H1 (cell line): ENCODE measurements around the gene ILK. TPM values are rescaled to one million over a fixed set of nuclear protein-coding genes. Genes with fewer than 3 reads are reported as not detected.

Experiments used
- CTCF ChIA-PET: fragments of 300-600 bp; sonication (Branson Sonifier 250); formaldehyde crosslinking; loops from one replicate; lab custom pipeline; 2021; ENCODE audit not compliant: partially characterized antibody; lab: Charles Lee
- POLR2A ChIA-PET: fragments of 300-600 bp; sonication (Branson Sonifier 250); formaldehyde crosslinking; loops from one replicate; lab custom pipeline; 2021; ENCODE audit warnings: inconsistent platforms; ENCODE audit not compliant: partially characterized antibody; lab: Charles Lee
- DNase-seq, 2 experiments: peaks; one replicate each; pipeline versions ENCODE4 v3.0.0 to v3.0.0-alpha.2; 2010 to 2022; ENCODE audit warnings: low spot score in 2 of 2, low read depth in 1 of 2, mixed read lengths in 1 of 2
- FAIRE-seq: peaks from 2 replicates; lab custom pipeline; 2011; peaks lifted over from hg19 to GRCh38; lab: Jason Lieb, UNC
- H2AFZ ChIP-seq: 2 replicates; pipeline ENCODE4 v1.8.1; 2012; ENCODE audit warnings: low read length, inconsistent platforms
- H2AK5ac ChIP-seq: 2 replicates; pipeline ENCODE4 v1.6.1; 2013; ENCODE audit warnings: low read depth, low read length
- H2BK120ac ChIP-seq: replicated peaks from 2 replicates; pipeline ENCODE3; 2013; ENCODE audit warnings: low read depth, low read length, inconsistent platforms
- H2BK12ac ChIP-seq: 2 replicates; pipeline ENCODE4 v1.6.1; 2013; ENCODE audit warnings: low read depth, low read length
- H2BK15ac ChIP-seq: 2 replicates; pipeline ENCODE4 v1.6.1; 2013; ENCODE audit warnings: low read length
- H2BK20ac ChIP-seq: 2 replicates; pipeline ENCODE4 v1.6.1; 2013; ENCODE audit warnings: low read length
- H2BK5ac ChIP-seq: 2 replicates; pipeline ENCODE4 v1.6.1; 2013; ENCODE audit warnings: low read depth, low read length
- H3K14ac ChIP-seq: 2 replicates; pipeline ENCODE4 v1.6.1; 2013; ENCODE audit warnings: inconsistent platforms; ENCODE audit not compliant: insufficient read length
- H3K18ac ChIP-seq: 2 replicates; pipeline ENCODE4 v1.6.1; 2013; ENCODE audit warnings: low read length; ENCODE audit errors: extremely low read depth
- H3K23ac ChIP-seq: 2 replicates; pipeline ENCODE4 v1.6.1; 2013; ENCODE audit warnings: inconsistent platforms; ENCODE audit not compliant: insufficient read length
- H3K23me2 ChIP-seq: 2 replicates; pipeline ENCODE4 v1.6.1; 2013; ENCODE audit warnings: low read depth, low read length
- H3K27ac ChIP-seq: 2 replicates; pipeline ENCODE4 v1.6.1; 2011; ENCODE audit warnings: low read depth, low read length, inconsistent platforms
- H3K27me3 ChIP-seq, 4 experiments: replicated peaks in 1 of 4; 1 replicate in 1 of 4; 2 replicates in 3 of 4; pipeline versions ENCODE4 v1.6.1 to v1.8.1; 2011 to 2013; ENCODE audit warnings: low read length in 3 of 4, mild to moderate bottlenecking in 3 of 4, inconsistent platforms in 2 of 4, mixed read lengths in 2 of 4, moderate library complexity in 1 of 4; ENCODE audit not compliant: control insufficient read depth in 3 of 4, insufficient read depth in 3 of 4; ENCODE audit errors: extremely low read depth in 1 of 4
- H3K36me3 ChIP-seq, 4 experiments: 2 replicates each; pipeline versions ENCODE4 v1.6.1 to v1.8.1; 2011 to 2013; ENCODE audit warnings: mild to moderate bottlenecking in 4 of 4, low read length in 3 of 4, moderate library complexity in 2 of 4, control low read depth in 1 of 4, inconsistent platforms in 1 of 4; ENCODE audit not compliant: insufficient read depth in 4 of 4, control insufficient read depth in 2 of 4
- H3K4ac ChIP-seq: replicated peaks from 2 replicates; pipeline ENCODE3; 2013; ENCODE audit warnings: low read length, low read depth, mixed read lengths, inconsistent platforms; ENCODE audit not compliant: insufficient read length
- H3K4me1 ChIP-seq, 4 experiments: replicated peaks in 1 of 4; 1 replicate in 1 of 4; 2 replicates in 3 of 4; pipeline versions ENCODE4 v1.6.1 to v1.8.1; 2011 to 2013; ENCODE audit warnings: low read length in 3 of 4, inconsistent platforms in 2 of 4, mixed read lengths in 1 of 4; ENCODE audit not compliant: insufficient read depth in 4 of 4, control insufficient read depth in 3 of 4
- H3K4me2 ChIP-seq, 2 experiments: 2 replicates each; pipeline versions ENCODE4 v1.6.1 to v1.8.1; 2011 to 2013; ENCODE audit warnings: low read depth in 2 of 2, low read length in 2 of 2, control low read depth in 1 of 2, inconsistent platforms in 1 of 2, mild to moderate bottlenecking in 1 of 2; ENCODE audit not compliant: insufficient read depth in 1 of 2
- H3K4me3 ChIP-seq, 4 experiments: fragments of 200-600, 300-600 bp in 1 of 4; sonication (generic), shearing (Covaris generic), sonication (Bioruptor Twin) in 1 of 4; 2 replicates each; pipeline versions ENCODE4 v1.5.1 to v1.8.1; 2011 to 2016; ENCODE audit warnings: low read length in 4 of 4, low read depth in 3 of 4, control low read depth in 2 of 4, inconsistent platforms in 2 of 4, mild to moderate bottlenecking in 2 of 4, mixed read lengths in 1 of 4, moderate library complexity in 1 of 4; ENCODE audit not compliant: insufficient read depth in 2 of 4; ENCODE audit errors: extremely low read depth in 1 of 4
- H3K56ac ChIP-seq: replicated peaks from 2 replicates; pipeline ENCODE3; 2013; ENCODE audit warnings: low read depth, mild to moderate bottlenecking, mixed read lengths, low read length, inconsistent platforms; ENCODE audit not compliant: insufficient read length
- H3K79me1 ChIP-seq: 2 replicates; pipeline ENCODE4 v1.6.1; 2013; ENCODE audit warnings: low read depth, low read length, control low read depth
- H3K79me2 ChIP-seq, 2 experiments: 2 replicates each; pipeline versions ENCODE4 v1.6.1 to v1.8.1; 2012 to 2013; ENCODE audit warnings: low read length in 2 of 2, mild to moderate bottlenecking in 2 of 2, inconsistent platforms in 1 of 2; ENCODE audit not compliant: insufficient read depth in 2 of 2, control insufficient read depth in 1 of 2
- H3K9ac ChIP-seq, 4 experiments: replicated peaks in 1 of 4; 1 replicate in 1 of 4; 2 replicates in 3 of 4; pipeline versions ENCODE4 v1.6.1 to v1.8.1; 2011 to 2013; ENCODE audit warnings: low read depth in 3 of 4, low read length in 3 of 4, control low read depth in 2 of 4, mild to moderate bottlenecking in 2 of 4, moderate library complexity in 2 of 4, inconsistent platforms in 1 of 4; ENCODE audit errors: extremely low read depth in 1 of 4
- H3K9me3 ChIP-seq, 2 experiments: 2 replicates each; pipeline versions ENCODE4 v1.6.1 to v1.8.1; 2012 to 2013; ENCODE audit warnings: mild to moderate bottlenecking in 2 of 2, moderate library complexity in 2 of 2, control low read depth in 1 of 2, inconsistent platforms in 1 of 2, low read depth in 1 of 2, low read length in 1 of 2, mixed read lengths in 1 of 2; ENCODE audit not compliant: insufficient read depth in 2 of 2
- H4K20me1 ChIP-seq, 2 experiments: replicated peaks in 1 of 2; 2 replicates each; pipeline versions ENCODE3 to v1.8.1; 2011 to 2013; ENCODE audit warnings: inconsistent platforms in 2 of 2, low read length in 2 of 2, mild to moderate bottlenecking in 1 of 2; ENCODE audit not compliant: insufficient read depth in 2 of 2, control insufficient read depth in 1 of 2
- H4K5ac ChIP-seq: 2 replicates; pipeline ENCODE4 v1.6.1; 2013; ENCODE audit warnings: low read length, low read depth, mixed read lengths, inconsistent platforms; ENCODE audit not compliant: insufficient read length
- H4K8ac ChIP-seq: 2 replicates; pipeline ENCODE4 v1.8.0; 2013; ENCODE audit warnings: mild to moderate bottlenecking, moderate library complexity, low read length, inconsistent platforms; ENCODE audit not compliant: insufficient read depth; ENCODE audit errors: extremely low read depth
- H4K91ac ChIP-seq: replicated peaks from 2 replicates; pipeline ENCODE3; 2013; ENCODE audit warnings: low read length, mixed read lengths, inconsistent platforms; ENCODE audit not compliant: insufficient read length
- ATF2 ChIP-seq: IDR thresholded peaks from 2 replicates; pipeline ENCODE4 v1.6.1; 2012; ENCODE audit warnings: low read length, inconsistent platforms
- CHD1 ChIP-seq: IDR thresholded peaks from 2 replicates; pipeline ENCODE4 v1.6.1; 2012; ENCODE audit warnings: low read depth, low read length, improper control_type of control experiment
- E2F6 ChIP-seq: IDR thresholded peaks from 2 replicates; pipeline ENCODE4 v1.6.1; 2012; ENCODE audit warnings: inconsistent platforms
- FOSL1 ChIP-seq: IDR thresholded peaks from 2 replicates; pipeline ENCODE4 v1.6.1; 2011; ENCODE audit warnings: mild to moderate bottlenecking, low read depth, low read length, moderate library complexity; ENCODE audit not compliant: insufficient read depth
- JUND ChIP-seq: IDR thresholded peaks from 2 replicates; pipeline ENCODE4 v1.6.1; 2011; ENCODE audit warnings: mild to moderate bottlenecking, improper control_type of control experiment, low read length
- MAFK ChIP-seq: IDR thresholded peaks from 2 replicates; pipeline ENCODE4 v1.6.1; 2012; ENCODE audit warnings: low read depth, mild to moderate bottlenecking, improper control_type of control experiment, low read length
- SRF ChIP-seq: IDR thresholded peaks from 2 replicates; pipeline ENCODE4 v1.6.1; 2011; ENCODE audit warnings: mild to moderate bottlenecking, low read depth, low read length, moderate library complexity
- WGBS, 2 experiments: shearing (Covaris generic) in 1 of 2; methylation state at CpG; one replicate each; pipeline versions ENCODE4 v1.1.6 to v1.1.7; 2013 to 2015; ENCODE audit warnings: low lambda C conversion rate in 2 of 2, mixed read lengths in 2 of 2, inconsistent platforms in 1 of 2, low coverage in 1 of 2, missing lambda C conversion rate in 1 of 2; ENCODE audit not compliant: insufficient replicate concordance in 2 of 2, insufficient coverage in 1 of 2, insufficient read length in 1 of 2; ENCODE audit errors: extremely low coverage in 1 of 2, missing lambda C conversion rate in 1 of 2; 5-methylcytosine and 5-hydroxymethylcytosine counted together
- polyA plus RNA-seq, 7 experiments: library from polyadenylated mRNA; depleted of rRNA in 3 of 7; stranded (reverse) in 5 of 7; unstranded in 2 of 7; fragments of >200 nt in 5 of 7; fragments of 200-250 nt in 2 of 7; gene quantifications; 1 replicate in 5 of 7; 2 replicates in 1 of 7; 4 replicates in 1 of 7; pipeline versions ENCODE4 v1.2.1 to v1.2.3, GENCODE V29; 2011 to 2013; ENCODE audit warnings: missing spikeins in 2 of 7, mixed read lengths in 2 of 7
- total RNA-seq: library from RNA; stranded (reverse); fragmentation: NEBNext Ultra II Directional; extraction: Animal tissue kit (Norgen Biotek cat#: 25700); gene quantifications from 2 replicates; pipeline ENCODE4 v1.2.1, GENCODE V29; 2021

The ILK gene
- total and polyA plus RNA-seq, 2 of the 8 experiments (the other 6 are each of a cell fraction or from before 2014, with no cell fraction given), result 91.4 to 132 TPM

- H2AFZ ChIP-seq, result no peak overlapping the region
- no peak overlapping the region for H3K23ac ChIP-seq
- CTCF ChIA-PET, result interaction anchor here (1.1 to 2.6 kb wide), 3 partner anchors 10 to 122 kb away, joined by 3 to 9 read pairs (median 3); no protein-coding TSS in a partner anchor
- POLR2A ChIA-PET, result interaction anchor here (1.0 to 1.1 kb wide), 2 partner anchors 34 to 49 kb away, joined by 3 to 4 read pairs; partner anchors contain the start of genes ILK and TPP1
- no peak overlapping the region for H2BK120ac ChIP-seq
- 91% methylated on average over 1 of the region's 1 CpG; no CpG with 5 or more reads in 1 of the 2 experiments for WGBS, 2 experiments
- H3K4me2 ChIP-seq, result no peak overlapping the region
- no peak overlapping the region for H2AK5ac ChIP-seq
- no peak overlapping the region for H3K27ac ChIP-seq
- no peak overlapping the region for H2BK20ac ChIP-seq
- FAIRE-seq (no peak), DNase-seq (peak in 1 of 2 experiments; percentile 19)
- H4K5ac ChIP-seq, result no peak overlapping the region
- no peak overlapping the region for H3K9ac ChIP-seq
- H3K4me3 ChIP-seq, result no peak overlapping the region
- peaks cover 1 to 36% (median 32%) of the 10 kb centered on the region in 4 experiments for H3K27me3 ChIP-seq
- H2BK15ac ChIP-seq, result no peak overlapping the region
- no peak overlapping the region for H4K91ac ChIP-seq
- peaks cover 0 to 7% (median 6%) of the 10 kb centered on the region in 4 experiments; a peak in 4 of 7 replicates for H3K4me1 ChIP-seq
- no peak overlapping the region for H4K8ac ChIP-seq
- H3K4ac ChIP-seq, result no peak overlapping the region
- TF ChIP-seq ATF2, result no peak
- TF ChIP-seq MAFK, result no peak
- TF ChIP-seq CHD1, result no peak
- no peak for TF ChIP-seq E2F6
- TF ChIP-seq SRF, result no peak
- no peak for TF ChIP-seq JUND
- TF ChIP-seq FOSL1, result no peak
- H2BK12ac ChIP-seq, result no peak overlapping the region
- no peaks in the 10 kb centered on the region for H3K79me2 ChIP-seq
- no peak overlapping the region for H3K14ac ChIP-seq
- H3K56ac ChIP-seq, result no peak overlapping the region
- H3K23me2 ChIP-seq, result peaks cover 9% of the 10 kb centered on the region
- H3K18ac ChIP-seq, result no peak overlapping the region
- H2BK5ac ChIP-seq, result no peak overlapping the region
- H3K36me3 ChIP-seq, result no peaks in the 10 kb centered on the region
- H4K20me1 ChIP-seq, result peaks cover 0 to 3% of the 10 kb centered on the region in 2 experiments
- H3K79me1 ChIP-seq, result no peaks in the 10 kb centered on the region
- H3K9me3 ChIP-seq, result no peaks in the 10 kb centered on the region
Observed at GRCh38 chr11:6653097-6653496, 49.5 kb downstream of the ILK start.
